Coronary artery (tissue), 2 donors: Measurements from ENCODE around the gene STK39.
"Not testable (repeated sequence)": the region's sequence is repeated elsewhere in the genome, so short reads cannot be mapped to it uniquely, and the experiment has no call there.

ENCODE experiments used
- DNase-seq: peaks from one replicate; pipeline ENCODE4 v3.0.0-alpha.2; 2017; ENCODE audit warnings: low spot score
- H3K27ac ChIP-seq, 2 donors: fragments of 200-600 bp; sonication (generic); one replicate each; pipeline ENCODE4 v1.5.1; 2016 to 2019
- H3K4me3 ChIP-seq: fragments of 200-600 bp; sonication (generic); 2 replicates; pipeline ENCODE4 v1.5.1; 2016; ENCODE audit warnings: mild to moderate bottlenecking, moderate library complexity
- CTCF ChIP-seq: fragments of 200-600 bp; sonication (generic); IDR thresholded peaks from one replicate; pipeline ENCODE4 v1.5.1; 2019; ENCODE audit warnings: antibody characterized with exemption

The STK39 gene

GRCh38 chr2:168127371-168127770, 120.0 kb downstream of the STK39 start:
- no peak overlapping the region for H3K27ac ChIP-seq
- H3K4me3 ChIP-seq, result no peak overlapping the region
- no peak for TF ChIP-seq CTCF
- no peak for DNase-seq

DNA sequence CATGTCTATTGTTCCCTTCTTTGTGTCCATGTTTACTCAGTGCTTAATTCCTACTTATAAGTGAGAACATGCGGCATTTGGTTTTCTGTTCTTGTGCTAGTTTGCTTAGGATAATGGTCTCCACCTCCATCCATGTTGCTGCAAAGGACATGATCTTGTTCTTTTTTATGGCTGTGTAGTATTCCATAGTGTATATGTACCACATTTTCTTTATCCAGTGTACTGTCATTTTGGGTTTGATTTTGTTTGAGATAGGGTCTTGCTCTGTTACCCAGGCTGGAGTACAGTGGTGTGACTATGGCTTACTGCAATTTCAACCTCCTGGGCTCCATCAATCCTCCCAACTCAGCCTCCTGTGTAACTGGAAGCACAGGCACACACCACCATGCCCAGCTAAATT, 125.2 kb downstream of the STK39 start:
- not testable (repeated sequence) for H3K27ac ChIP-seq, H3K4me3 ChIP-seq, DNase-seq

- Histone ChIP-seq H3K27ac (no peak overlapping the region), H3K4me3 (no peak overlapping the region)
- no peak for DNase-seq
- TF ChIP-seq CTCF, result no peak
Measured at GRCh38 chr2:168120730-168121129, 126.7 kb downstream of the STK39 start.

DNA sequence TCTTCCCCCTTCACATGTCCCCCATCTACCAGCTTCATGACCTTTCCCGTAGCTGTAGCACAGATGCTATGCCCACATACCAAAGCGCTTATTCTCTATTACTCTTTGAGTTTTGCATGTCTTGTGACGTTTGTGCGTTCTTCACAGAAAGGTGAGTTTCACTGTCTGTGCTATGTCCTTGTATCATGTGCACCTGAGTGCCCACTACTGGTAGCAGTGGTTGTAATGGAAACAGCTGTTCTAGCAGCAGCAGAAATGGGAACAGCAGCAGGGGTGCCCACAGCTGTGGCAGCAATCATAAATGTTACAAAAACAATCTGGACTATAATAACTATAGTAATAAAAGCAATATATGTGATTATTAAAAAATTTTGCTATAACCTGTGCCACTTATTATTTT, 127.1 kb downstream of the STK39 start:
- Histone ChIP-seq H3K4me3 (no peak overlapping the region), H3K27ac (no peak overlapping the region)
- no peak for TF ChIP-seq CTCF
- DNase-seq, result no peak

GRCh38 chr2:168119515-168120141, 127.8 kb downstream of the STK39 start:
- Histone ChIP-seq H3K27ac (no peak overlapping the region), H3K4me3 (no peak overlapping the region)
- peak; percentile 36 for TF ChIP-seq CTCF
- no peak for DNase-seq

DNA sequence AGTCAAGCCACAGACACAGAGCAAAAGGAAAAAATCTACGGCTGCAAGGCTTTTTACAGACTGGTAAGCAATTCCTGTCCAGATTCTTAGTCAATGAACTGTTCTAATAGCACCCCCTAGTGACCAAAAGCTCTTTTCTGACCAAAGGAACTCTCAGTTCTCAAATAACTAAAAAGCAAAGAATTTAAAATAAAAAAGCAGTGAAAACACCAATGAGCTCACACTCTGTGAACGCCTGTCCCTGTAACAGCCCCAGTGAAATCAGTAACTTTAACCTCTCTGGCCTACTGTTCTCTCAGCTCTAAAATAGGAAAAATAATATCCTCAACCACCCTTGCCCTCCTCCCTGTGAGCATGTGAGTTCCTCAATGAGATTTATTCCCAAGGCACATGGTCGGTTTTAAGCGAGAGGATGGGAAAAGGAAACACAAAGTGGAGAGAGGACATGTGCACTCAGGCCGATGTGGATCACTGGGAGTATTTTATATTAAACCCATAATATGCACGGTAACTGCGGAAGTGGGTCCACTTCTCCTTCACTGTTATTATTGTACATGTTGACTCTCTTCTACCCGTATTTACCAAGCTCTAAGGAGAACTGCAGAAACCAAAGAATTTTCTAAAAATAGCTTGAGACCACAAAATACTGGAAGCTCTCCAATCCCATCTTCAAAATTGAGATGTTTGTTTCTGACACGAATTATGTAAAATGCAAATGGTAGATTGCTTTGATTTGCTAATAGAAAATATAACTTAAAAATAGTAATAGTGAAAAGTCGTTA, 128.5 kb downstream of the STK39 start:
- no peak for DNase-seq
- peak; percentile 41 for TF ChIP-seq CTCF
- H3K4me3 ChIP-seq, result no peak overlapping the region
- peak overlapping the region in 1 of 2 donors; percentile 25 for H3K27ac ChIP-seq

GRCh38 chr2:168116448-168116847, 130.9 kb downstream of the STK39 start:
- no peak overlapping the region for H3K27ac ChIP-seq
- no peak for TF ChIP-seq CTCF
- DNase-seq, result no peak
- H3K4me3 ChIP-seq, result no peak overlapping the region
